Retina (tissue), 1 donor: ENCODE results near the gene MAOB.
A peak's percentile ranks its signal among the peaks of the same experiment; 100 is the strongest.
"Not testable (repeated sequence)": the region's sequence is repeated elsewhere in the genome, so short reads cannot be mapped to it uniquely, and the experiment has no call there.

Experiments used
- DNase-seq: peaks from one replicate; pipeline ENCODE4 v3.0.0-alpha.2; 2016

The MAOB gene

DNA sequence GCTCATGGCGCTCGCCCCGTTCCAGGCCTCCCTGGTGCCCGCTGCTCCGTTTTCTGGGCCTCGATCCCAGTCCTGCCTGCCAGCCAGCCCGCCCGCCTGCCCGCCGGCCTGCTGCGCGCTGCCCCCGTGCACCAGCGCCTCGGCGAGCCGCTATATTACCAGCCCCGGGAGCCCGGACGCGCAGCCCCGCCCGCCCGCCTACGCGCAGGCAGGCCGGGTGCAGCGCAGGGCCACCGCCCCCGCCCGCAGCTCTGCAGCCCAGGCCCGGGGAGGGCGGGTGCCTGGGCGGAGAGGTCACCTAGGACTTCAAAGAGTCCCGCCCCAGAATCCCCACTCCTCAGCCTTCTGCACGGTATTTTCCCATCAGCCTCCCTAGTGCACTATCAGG lies at the start of gene MAOB:
Gene MAOB, minus strand, starts transcription at position 157 of the 388 bp plus-strand sequence. Its CDS starts 151 bp downstream, at position 6.
- DNase-seq, result peak; percentile 31

DNA sequence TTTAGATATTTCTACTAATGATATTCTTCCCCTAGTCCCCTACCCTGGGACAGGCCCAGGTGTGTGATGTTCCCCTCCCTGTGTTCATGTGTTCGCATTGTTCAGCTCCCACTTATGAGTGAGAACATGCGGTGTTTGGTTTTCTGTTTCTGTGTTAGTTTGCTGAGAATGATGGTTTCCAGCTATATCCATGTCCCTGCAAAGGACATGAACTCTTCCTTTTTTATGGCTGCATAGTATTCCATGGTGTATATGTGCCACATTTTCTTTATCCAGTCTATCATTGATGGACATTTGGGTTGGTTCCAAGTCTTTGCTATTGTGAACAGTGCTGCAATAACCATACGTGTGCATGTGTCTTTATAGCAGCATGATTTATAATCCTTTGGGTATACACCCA lies 39.8 kb upstream of the MAOB start:
- DNase-seq, result not testable (repeated sequence)

DNA sequence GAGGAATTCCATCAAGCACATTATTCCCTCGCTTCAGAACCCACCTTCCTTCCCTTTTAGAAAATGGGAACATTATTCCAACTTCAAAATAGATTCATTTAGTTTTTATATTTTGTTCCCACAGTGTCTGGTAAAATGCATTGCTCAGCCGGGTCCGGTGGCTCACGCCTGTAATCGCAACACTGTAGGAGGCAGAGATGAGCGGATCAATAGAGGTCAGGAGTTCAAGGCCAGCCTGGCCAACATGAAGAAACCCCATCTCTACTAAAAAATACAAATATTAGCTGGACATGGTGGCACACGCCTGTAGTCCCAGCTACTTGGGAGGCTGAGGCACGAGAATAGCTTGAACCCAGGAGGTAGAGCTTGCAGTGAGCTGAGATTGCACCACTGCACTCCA lies 28.5 kb upstream of the MAOB start:
- not testable (repeated sequence) for DNase-seq

DNA sequence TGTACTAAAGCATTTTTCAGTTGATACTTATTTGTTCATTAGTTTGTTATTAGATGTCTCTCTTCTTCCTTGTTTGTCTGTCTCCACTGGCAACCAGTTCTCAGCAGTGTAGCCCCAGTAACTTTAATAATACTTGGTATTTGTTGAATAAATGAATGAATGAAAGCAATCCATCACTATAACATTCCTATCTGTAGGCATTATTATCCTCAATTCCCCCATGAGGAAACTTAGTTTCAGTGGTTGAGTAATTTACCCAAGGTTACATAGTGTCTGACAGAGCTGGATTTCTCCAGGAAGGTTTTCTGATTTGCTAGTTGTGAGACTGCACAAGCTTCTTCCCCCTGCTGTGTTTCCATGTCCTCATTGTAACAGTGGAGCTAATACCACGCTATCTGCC lies 27.8 kb upstream of the MAOB start:
- DNase-seq, result no peak

DNA sequence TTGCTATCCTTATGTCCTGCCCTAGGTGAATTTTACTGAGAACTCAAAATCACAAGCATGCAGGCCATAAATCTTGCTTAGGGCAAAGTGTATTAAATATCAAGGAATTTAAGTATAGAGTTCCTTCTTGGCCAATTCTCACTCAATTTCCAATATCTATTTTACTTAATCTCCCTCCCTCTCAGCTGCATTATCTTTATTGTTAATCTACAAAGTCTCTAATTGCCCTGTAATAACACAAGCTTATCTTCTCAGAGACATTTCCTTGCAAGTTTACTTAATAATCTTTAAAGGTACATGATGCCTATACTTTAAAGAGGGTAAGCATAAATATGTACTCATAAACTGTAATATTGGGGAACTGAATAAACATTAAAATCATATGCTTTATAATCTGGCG lies 26.9 kb upstream of the MAOB start:
- no peak for DNase-seq

DNA sequence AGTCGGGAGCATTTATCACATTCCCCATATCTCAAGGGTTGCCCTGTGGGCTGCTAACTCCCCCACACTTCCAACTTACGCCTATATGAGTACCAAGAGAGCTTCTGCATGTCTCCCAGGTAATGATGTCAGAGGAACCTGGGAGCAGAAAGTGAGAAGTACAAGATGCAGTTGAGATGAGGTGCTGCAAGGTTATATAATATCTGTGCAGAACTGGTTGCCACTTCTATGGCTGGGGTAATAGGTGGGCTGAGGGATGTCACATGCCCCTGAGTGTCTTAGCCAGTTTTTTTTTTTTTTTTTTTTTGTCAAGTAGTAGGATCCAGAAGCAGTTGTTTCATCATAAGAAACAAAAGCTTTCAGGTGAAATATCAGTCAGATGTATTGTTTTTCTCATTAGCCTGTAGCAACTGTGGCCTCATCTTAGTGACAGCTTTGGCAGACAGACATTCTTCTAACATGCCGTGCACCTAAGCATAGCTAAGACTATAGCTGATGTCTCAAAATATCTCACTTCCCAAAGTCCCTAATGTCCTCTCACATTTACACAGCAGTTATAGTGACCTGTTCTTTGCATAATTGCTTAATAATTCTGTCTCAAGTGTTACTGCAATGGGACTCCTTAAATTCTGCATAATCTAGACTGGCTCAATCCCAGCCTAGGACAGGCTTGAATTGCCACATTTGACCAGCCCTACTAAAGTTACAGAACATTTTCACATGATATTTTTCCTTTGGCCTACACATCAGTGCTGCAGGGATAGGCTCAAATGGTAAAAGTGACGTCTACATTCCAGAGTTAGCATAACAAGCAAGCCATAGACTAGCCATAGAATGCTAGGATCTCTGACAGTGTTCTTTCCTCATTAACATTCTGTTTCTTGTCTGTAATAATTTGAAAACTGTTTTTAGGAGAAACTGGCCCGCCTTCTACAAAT lies 17.9 kb upstream of the MAOB start:
- DNase-seq, result no peak

DNA sequence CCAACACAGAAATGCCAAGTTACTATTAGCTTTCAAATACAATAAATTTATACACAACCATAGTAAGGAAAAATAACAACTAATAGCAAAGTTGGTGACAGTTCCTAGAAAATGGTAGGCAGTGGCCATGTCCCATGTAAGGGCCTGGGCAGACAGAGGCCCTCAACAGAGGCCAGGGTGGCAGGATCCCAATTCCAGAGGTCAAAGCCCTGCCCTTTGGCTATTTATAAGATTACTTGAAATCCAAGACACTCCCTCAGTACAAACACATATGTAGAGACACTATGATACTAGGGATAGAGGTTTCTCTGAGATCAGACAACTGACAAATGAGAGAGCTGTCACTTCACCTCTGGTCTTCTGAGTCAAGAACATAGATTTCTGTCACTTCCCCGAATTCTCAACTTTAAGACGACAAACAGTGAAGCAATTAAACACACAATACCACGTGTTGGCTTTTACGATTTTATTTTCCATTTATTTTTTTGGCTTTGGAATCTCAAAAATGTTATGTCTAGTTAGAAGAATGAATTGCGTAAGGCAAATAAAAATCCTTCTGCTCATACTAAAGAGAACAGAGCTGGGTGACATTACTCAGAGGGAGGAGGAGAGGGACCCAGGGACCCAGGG lies 16.3 kb upstream of the MAOB start:
- DNase-seq, result no peak

DNA sequence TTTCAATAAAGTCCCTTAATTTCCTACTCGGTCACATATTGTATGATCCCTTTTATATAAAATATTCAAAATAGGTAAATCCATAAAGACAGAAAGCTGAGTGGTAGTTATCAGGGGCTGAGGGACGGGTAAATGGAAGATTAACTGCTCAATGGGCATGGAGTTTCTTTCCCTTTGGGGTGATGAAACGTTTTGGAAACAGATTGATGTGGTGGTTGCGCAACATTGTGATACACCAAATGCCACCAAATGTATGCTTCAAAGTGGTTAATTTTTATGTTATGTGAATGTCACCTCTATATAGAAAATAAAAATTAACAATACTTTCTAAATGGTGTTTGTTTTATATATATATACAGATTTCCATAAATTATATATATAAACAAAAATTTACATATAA lies 15.0 kb upstream of the MAOB start:
- no peak for DNase-seq

DNA sequence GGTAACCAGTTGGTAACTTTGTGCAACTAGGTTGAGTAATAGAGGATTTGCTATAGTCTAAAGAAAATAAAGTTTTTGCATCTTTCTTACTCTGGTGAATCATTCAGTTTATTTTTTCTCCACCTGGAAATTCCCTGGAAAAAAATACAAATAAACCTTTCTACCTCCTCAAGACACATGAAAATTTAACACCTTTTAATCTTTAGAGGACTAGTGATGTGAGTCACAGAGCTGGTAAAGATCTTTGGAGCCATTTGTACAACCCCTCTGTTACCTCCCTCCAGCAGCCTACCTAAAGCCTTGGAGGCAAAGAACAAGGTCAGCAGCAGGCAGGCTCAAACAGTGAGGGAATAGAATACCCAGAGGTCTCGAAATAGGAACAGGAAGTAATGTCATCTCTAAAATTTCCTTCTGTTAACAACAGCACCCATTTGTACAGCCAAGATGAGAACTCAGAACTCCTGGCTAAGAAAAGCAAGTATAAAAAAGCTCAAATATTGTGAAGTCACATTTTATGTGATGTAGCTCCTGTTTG lies 10.2 kb upstream of the MAOB start:
- DNase-seq, result no peak

DNA sequence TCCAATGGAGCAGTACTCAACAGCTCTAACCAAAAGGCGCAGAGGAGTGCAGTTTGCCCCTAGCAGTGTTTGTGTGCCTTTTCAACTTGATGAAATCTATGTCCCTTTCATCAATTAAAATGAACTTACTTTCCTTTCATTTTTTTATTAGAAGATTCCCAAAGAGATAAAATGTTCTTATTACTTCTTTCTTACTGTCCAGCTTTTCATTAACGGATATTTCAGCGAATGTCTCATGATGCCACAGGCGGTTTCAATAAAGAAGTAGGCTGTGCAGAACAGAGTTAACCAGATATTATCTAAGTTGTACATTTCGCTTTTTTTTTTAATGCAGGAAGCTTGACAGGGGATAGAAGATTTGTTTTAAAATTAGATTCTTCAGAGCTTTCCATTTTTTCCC lies 3.4 kb upstream of the MAOB start:
- no peak for DNase-seq

DNA sequence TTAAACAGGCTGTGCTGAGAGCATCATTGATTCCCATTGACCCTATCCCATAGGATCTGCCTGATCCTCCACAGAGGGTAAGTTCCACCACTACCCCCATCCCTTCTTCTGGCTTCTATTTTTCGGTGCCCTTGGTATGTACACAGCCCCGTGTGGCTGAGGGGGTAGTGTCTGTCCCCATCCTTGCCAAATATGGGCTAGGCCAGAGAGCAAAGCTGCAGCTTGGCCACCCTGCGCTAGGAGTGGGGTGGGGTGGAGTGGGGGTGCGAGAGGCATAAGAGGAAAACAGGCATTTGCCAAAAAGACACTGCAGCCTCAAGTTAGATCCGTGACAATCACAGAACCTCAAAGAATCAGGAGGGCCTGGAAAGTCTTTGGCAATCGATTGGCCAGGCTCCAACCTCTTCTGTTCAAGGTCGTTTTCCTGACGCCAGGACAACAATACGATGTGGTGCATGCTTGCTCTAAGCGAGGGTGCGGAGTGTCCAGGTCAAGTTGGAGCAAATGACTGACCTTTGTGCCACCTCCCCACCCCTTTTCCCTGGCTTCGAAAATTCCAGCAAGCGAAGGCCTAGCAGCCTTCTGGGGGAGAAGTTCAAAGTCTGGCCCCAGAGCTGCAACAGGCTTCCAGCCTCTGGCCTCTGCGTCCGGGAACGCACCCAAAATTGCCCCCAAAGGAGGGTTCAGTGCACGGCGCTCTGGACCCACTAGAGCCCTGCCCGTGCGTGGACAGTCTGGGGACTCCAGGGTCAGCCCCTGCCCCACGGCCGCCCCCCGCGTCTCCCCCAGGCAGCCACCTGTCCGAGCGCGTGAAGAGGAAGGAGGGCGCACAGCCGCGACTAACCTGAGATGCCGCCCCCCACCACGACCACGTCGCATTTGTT lies 598 bp downstream of the MAOB start:
- DNase-seq, result peak; percentile 2

DNA sequence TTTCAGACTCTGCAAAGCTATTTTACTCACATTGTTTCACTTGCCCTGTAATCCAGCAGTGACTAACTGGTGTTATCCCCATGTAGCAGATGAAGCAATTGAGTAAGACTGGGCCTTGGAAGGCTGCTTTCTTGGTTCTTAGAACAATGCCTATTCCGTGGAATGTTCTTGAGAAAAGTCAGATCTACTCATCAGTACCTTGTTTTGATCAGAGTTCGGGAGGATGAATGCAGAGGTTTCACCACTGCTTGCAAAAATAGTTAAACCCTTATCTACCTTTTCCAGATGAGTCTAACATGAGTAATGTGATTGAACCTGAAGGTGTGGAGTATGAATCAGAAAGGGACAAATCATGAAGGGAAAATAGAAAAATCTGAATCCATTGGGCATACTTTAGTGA lies 1.8 kb downstream of the MAOB start:
- DNase-seq, result no peak

DNA sequence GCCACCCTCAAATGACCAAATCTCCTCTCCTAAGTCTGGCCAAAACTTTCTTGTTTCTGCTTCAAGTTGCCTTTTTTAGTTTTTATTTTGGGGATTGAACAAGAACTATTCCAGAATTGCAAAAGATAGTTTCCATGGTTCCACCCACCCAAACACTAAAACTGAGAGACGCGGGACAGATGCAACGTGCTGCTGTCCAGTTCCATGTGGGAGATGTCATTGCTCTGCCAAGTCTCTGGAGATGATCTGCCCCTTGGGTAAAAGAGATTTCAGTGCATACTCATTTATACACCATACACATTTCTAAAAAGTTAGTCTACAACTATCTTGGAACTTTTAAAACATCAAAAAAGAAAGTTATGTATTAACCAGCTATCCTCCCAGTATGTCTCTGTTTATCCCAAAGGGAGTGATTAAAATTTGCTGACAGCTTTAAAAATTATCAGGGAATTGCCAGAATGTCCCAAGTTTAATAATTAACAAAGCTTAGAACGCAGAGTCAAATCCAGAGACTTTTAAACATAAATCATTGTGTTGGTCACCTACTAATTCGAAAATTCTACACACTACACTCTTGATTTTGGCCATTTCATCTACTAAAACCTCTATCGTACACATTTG lies 3.2 kb downstream of the MAOB start:
- DNase-seq, result no peak

DNA sequence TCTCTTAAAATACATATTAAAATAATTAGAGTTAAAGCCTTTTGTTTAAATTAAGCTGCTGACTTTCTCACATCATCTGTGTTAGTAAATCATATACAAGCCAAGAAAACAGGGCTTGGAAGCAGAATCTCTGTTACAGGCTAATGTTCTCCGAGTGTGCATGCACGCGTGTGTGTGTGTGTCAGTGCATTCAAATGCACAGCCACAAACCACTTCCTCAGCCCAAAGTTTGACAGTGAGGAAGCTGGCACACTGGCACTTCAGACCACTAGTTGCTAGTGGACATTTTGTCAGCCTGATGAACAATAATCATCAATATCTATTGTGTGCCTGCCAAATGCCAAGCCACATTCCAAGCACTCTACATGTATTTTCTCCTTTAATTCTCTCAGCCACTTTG lies 5.6 kb downstream of the MAOB start:
- DNase-seq, result no peak

DNA sequence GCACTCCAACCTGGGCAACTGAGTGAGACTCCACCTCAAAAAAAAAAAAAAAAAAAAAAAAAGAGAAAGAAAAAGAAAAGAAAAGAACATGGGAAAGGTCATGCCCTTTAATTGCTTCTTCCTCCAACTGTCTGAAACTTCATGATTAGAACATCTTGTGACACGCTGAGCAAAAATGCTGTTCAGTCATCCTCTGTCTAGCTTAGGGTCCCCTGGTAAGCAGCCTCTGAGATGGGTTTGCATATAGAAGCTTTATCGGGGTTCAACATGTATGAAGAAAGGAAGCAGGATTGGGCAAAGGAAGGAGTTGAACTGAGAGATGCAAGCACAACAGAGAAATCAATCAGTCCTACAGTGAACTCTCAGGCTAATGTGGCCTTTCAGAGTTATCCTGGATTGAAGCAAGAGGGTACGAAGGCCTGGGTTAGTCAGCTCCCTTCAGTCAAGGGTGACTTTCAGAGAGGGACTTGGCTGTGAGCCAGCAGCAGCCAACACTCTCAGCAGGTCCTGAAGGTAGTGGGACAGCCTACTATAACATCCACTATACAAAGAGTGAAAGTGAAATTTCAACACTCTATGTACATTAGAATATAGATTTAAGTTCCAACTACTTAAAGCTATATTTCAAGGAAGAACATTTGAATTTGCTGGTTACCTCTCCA lies 11.4 kb downstream of the MAOB start:
- no peak for DNase-seq

DNA sequence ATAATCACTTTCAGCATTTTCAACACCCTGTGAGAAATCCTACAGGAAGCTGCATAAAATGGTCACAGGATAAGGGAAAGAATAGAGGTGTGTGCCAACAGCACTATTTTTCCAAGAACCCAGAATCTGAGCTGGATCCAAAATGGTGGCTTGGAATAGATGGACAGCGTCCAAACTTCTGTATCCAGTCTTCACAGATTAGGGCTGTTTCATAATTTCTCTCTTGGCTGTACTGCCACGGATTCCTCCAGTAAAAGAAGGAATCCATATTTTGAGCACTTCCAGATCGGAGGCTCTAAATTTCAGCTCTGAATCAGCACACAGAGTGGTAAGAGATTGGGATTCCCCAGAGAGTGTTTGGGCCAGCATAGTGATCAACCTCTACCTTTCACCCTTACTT lies 12.2 kb downstream of the MAOB start:
- DNase-seq, result no peak

DNA sequence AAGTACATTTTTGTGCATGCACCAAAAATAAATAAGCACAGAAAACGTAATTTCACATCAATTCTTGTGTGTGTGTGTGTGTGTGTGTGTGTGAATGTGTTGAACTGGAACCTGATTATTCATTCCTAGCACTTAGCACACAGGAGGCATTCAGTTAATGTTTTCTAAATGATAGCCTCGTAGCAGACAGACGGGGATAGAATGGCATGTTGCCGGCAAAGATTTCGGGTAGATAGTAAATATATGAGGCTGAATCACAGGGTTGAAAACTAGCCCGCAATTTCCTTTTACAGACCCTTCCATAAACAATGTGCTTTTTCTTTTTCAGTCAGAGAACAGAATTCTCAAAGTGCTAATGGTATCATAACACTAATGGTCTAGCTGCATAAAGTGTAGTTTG lies 13.5 kb downstream of the MAOB start:
- no peak for DNase-seq

DNA sequence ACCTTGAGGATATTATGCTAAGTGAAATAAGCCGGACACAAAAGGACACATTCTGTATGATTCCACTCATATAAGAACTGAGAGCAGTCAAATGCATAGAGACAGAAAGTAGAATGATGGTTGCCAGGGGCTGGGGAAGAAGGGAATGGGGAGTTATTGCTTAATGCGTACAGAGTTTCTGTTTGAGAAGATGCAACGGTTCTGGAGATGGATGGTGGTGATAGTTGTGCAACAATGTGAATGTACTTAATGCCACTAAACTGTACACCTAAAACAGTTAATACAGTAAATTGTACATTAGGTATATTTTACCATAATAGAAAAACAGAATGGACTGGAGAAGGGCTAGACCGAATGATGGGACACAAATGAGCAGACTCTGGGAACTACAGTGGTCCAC lies 15.8 kb downstream of the MAOB start:
- DNase-seq, result no peak

DNA sequence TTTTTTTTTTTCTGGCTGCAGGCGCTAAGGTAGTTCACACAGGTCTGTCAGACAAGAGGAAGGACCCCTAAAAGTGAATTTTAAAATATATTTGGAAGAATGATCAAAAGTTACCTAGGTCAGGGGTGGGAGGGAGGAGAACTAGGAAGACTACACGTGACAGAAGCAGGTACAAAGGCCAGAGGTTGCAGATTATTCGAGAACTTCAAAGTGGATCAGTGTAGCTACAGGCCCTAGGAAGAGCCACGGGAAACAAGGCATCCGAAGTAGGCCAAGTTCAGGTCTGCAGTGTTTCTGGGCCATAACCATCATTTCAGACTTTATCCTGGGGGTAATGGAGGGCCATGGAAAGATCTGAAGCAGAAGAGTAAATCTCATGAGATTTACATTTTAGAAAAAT lies 16.5 kb downstream of the MAOB start:
- DNase-seq, result no peak

DNA sequence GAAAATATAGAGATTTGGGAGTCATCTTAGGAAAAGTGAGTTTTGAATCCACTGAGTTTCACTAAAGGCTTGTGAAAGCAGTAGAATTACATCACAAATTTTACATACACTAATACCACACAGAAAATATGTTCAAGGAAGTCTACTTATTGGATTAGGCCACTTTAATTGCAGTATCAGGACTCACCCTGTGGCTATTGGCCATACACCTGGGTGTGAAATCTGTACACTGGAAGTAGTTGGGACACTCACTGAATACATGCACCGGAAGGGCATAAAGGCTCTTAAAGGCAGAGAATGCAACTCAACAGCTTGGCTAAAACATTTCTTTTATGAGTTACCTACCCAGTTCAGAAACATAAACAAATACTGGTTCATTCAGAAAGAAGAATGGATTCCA lies 19.8 kb downstream of the MAOB start:
- DNase-seq, result no peak

DNA sequence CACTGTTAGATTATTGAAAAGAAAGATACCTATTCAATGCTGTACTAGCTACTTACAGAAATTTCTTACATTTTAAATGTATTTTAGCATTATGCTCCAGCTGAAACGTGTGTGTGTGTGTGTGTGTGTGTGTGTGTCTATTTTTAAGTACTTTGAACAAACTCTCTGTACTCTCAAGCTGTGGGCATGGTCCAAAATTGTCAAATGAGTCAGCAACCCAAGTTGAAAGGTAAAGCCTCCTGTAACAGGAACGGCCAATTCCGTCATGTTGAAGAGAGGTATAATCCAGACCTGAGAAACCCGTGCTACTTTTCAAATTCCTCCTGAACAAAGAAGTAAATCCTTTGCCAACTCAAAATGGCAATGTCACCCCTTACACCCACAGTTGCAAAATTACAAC lies 20.5 kb downstream of the MAOB start:
- DNase-seq, result no peak
